ENCODE measurements around the gene RAPSN. TPM values are rescaled to one million over a fixed set of nuclear protein-coding genes. Genes with fewer than 3 reads are reported as not detected.

Gene RAPSN
- total RNA-seq, 4 donors from 2014 or later, result not detected

GRCh38 chr11:47400768-47401279 lies 48.1 kb downstream of the RAPSN start:
- H3K27ac ChIP-seq, result peak overlapping the region; percentile 73 to 82 (median 78)
- WGBS, 2 donors (ENCODE audit: low coverage in 1 of 2), result 17 to 46% methylated on average over 6 to 8 of the region's 8 CpGs
- H3K4me3 ChIP-seq, result peak overlapping the region in 2 of 4 donors; percentile 48 to 64
- DNase-seq, result no peak
- intact Hi-C loops (cut with DNase I; ENCODE audit: low total_unique reads) (no loop called here), in situ Hi-C loops (cut with MboI; ENCODE audit: low pct_ligation_motif_present in 1 of 4, low pct_unique_long_range_greater_than_20kb in 1 of 4, low sequenced_read_pairs in 3 of 4) (no loop called here)
- H3K27me3 ChIP-seq, result no peaks in the 10 kb centered on the region
- H3K4me1 ChIP-seq, result peaks cover 3 to 18% (median 16%) of the 10 kb centered on the region in 4 donors
- no peaks in the 10 kb centered on the region for H3K36me3 ChIP-seq
- TF ChIP-seq EP300 (IDR thresholded peaks at IDR 0.05; ENCODE audit: low read depth) (no peak), POLR2A (IDR thresholded peaks at IDR 0.05) (no peak), CTCF (IDR thresholded peaks at IDR 0.05) (no peak), POLR2AphosphoS5 (IDR thresholded peaks at IDR 0.05) (no peak)
- H3K9me3 ChIP-seq, result no peaks in the 10 kb centered on the region

GRCh38 chr11:47399860-47400767 lies 48.8 kb downstream of the RAPSN start:
- Histone ChIP-seq H3K4me1 (peaks cover 3 to 19% (median 17%) of the 10 kb centered on the region in 4 donors), H3K4me3 (peak overlapping the region; percentile 45 to 70 (median 56)), H3K27me3 (no peaks in the 10 kb centered on the region), H3K27ac (peak overlapping the region; percentile 73 to 82 (median 78)), H3K9me3 (no peaks in the 10 kb centered on the region), H3K36me3 (no peaks in the 10 kb centered on the region)
- WGBS, 2 donors (ENCODE audit: low coverage in 1 of 2), result 21% methylated on average over 12 of the region's 47 CpGs; no CpG with 5 or more reads in 1 of the 2 donors
- peak; percentile 42 for TF ChIP-seq POLR2A (IDR thresholded peaks at IDR 0.05)
- no peak for TF ChIP-seq EP300 (IDR thresholded peaks at IDR 0.05; ENCODE audit: low read depth)
- TF ChIP-seq POLR2AphosphoS5 (IDR thresholded peaks at IDR 0.05), result peak in 2 of 3 donors; percentile 43 to 48
- TF ChIP-seq CTCF (IDR thresholded peaks at IDR 0.05), result no peak
- in situ Hi-C loops (cut with MboI; ENCODE audit: low pct_ligation_motif_present in 1 of 4, low pct_unique_long_range_greater_than_20kb in 1 of 4, low sequenced_read_pairs in 3 of 4), result no loop called here
- intact Hi-C loops (cut with DNase I; ENCODE audit: low total_unique reads), result no loop called here
- peak; percentile 47 for DNase-seq

- DNase-seq, result no peak
- TF ChIP-seq EP300 (IDR thresholded peaks at IDR 0.05; ENCODE audit: low read depth) (no peak), CTCF (IDR thresholded peaks at IDR 0.05) (no peak), POLR2AphosphoS5 (IDR thresholded peaks at IDR 0.05) (no peak), POLR2A (IDR thresholded peaks at IDR 0.05) (no peak)
- H3K4me3 ChIP-seq, result no peak overlapping the region
- H3K36me3 ChIP-seq, result no peaks in the 10 kb centered on the region
- in situ Hi-C loops (cut with MboI; ENCODE audit: low pct_ligation_motif_present in 1 of 4, low pct_unique_long_range_greater_than_20kb in 1 of 4, low sequenced_read_pairs in 3 of 4), result no loop called here
- peaks cover 7 to 30% (median 23%) of the 10 kb centered on the region in 4 donors for H3K4me1 ChIP-seq
- intact Hi-C loops (cut with DNase I; ENCODE audit: low total_unique reads), result no loop called here
- H3K9me3 ChIP-seq, result no peaks in the 10 kb centered on the region
- H3K27ac ChIP-seq, result no peak overlapping the region
- no peaks in the 10 kb centered on the region for H3K27me3 ChIP-seq
- 100% methylated on average over 1 of the region's 1 CpG; no CpG with 5 or more reads in 1 of the 2 donors for WGBS, 2 donors (ENCODE audit: low coverage in 1 of 2)
These were observed 50.4 kb downstream of the RAPSN start for GRCh38 chr11:47398551-47398950.

- WGBS, 2 donors (ENCODE audit: low coverage in 1 of 2), result 83 to 84% methylated on average over 2 to 3 of the region's 3 CpGs
- H3K4me3 ChIP-seq, result no peak overlapping the region
- intact Hi-C loops (cut with DNase I; ENCODE audit: low total_unique reads), result no loop called here
- DNase-seq, result no peak
- H3K27ac ChIP-seq, result no peak overlapping the region
- TF ChIP-seq POLR2A (IDR thresholded peaks at IDR 0.05) (no peak), CTCF (IDR thresholded peaks at IDR 0.05) (no peak), POLR2AphosphoS5 (IDR thresholded peaks at IDR 0.05) (no peak), EP300 (IDR thresholded peaks at IDR 0.05; ENCODE audit: low read depth) (no peak)
- H3K9me3 ChIP-seq, result no peaks in the 10 kb centered on the region
- H3K36me3 ChIP-seq, result no peaks in the 10 kb centered on the region
- H3K4me1 ChIP-seq, result peaks cover 7 to 34% (median 25%) of the 10 kb centered on the region in 4 donors
- no peaks in the 10 kb centered on the region for H3K27me3 ChIP-seq
- in situ Hi-C loops (cut with MboI; ENCODE audit: low pct_ligation_motif_present in 1 of 4, low pct_unique_long_range_greater_than_20kb in 1 of 4, low sequenced_read_pairs in 3 of 4), result no loop called here
These were observed 50.9 kb downstream of the RAPSN start for GRCh38 chr11:47398011-47398410.

Measured in transverse colon (tissue), 4 donors.